Memory B cell (primary cell): ENCODE results near the gene PGRMC1.
A peak's percentile ranks its signal among the peaks of the same experiment; 100 is the strongest.
"Not testable (repeated sequence)": the region's sequence is repeated elsewhere in the genome, so short reads cannot be mapped to it uniquely, and the experiment has no call there.

Experiments used
- ATAC-seq: fragments of 150-1000 bp; cut with Tn5 transposase; 2 replicates; pipeline ENCODE4 v1.10.0; 2021; ENCODE audit warnings: low read depth, mild to moderate bottlenecking, moderate library complexity
- DNase-seq, 2 donors: peaks; one replicate each; pipeline ENCODE4 v3.0.0; 2022; ENCODE audit warnings: low spot score in 2 of 2
- H3K27ac Mint-ChIP-seq: one replicate; pipeline ENCODE4 v1.8.0; 2022; ENCODE audit warnings: mild to moderate bottlenecking, moderate library complexity, mixed read lengths
- H3K27me3 Mint-ChIP-seq: one replicate; pipeline ENCODE4 v1.8.0; 2022; ENCODE audit warnings: mixed read lengths
- H3K36me3 Mint-ChIP-seq: one replicate; pipeline ENCODE4 v1.8.0; 2022; ENCODE audit warnings: mild to moderate bottlenecking, mixed read lengths
- H3K4me1 Mint-ChIP-seq: one replicate; pipeline ENCODE4 v1.8.0; 2022; ENCODE audit warnings: mixed read lengths
- H3K4me3 Mint-ChIP-seq: one replicate; pipeline ENCODE4 v1.8.0; 2022; ENCODE audit warnings: mild to moderate bottlenecking, moderate library complexity, mixed read lengths
- H3K9me3 Mint-ChIP-seq: one replicate; pipeline ENCODE4 v1.8.0; 2022; ENCODE audit warnings: mixed read lengths

PGRMC1 gene

GRCh38 chrX:119235872-119236622 is at the start of gene PGRMC1:
Gene PGRMC1 (plus strand): TSS chrX:119236285. CDS start chrX:119236364, 79 bp downstream.
- Mint-ChIP-seq H3K9me3 (no peaks in the 10 kb centered on the region), H3K4me3 (peak within 1 kb of the TSS; percentile 79), H3K27me3 (peaks cover 2% of the 10 kb centered on the region), H3K27ac (peak within 1 kb of the TSS; percentile 72), H3K4me1 (peaks cover 10% of the 10 kb centered on the region), H3K36me3 (no peaks in the 10 kb centered on the region)
- DNase-seq (peak; percentile 63 to 65), ATAC-seq (peak; percentile 92)

- Mint-ChIP-seq H3K4me1 (no peaks in the 10 kb centered on the region), H3K27me3 (peaks cover 2% of the 10 kb centered on the region), H3K9me3 (no peaks in the 10 kb centered on the region), H3K36me3 (no peaks in the 10 kb centered on the region), H3K4me3 (no peak overlapping the region), H3K27ac (no peak overlapping the region)
- ATAC-seq: no peak
- DNase-seq: no peak
These were observed 49.3 kb upstream of the PGRMC1 start for GRCh38 chrX:119186763-119187162.

GRCh38 chrX:119187298-119187697 is 48.8 kb upstream of the PGRMC1 start:
- Mint-ChIP-seq H3K4me1 (no peaks in the 10 kb centered on the region), H3K9me3 (no peaks in the 10 kb centered on the region), H3K27me3 (peaks cover 2% of the 10 kb centered on the region), H3K4me3 (no peak overlapping the region), H3K36me3 (no peaks in the 10 kb centered on the region), H3K27ac (no peak overlapping the region)
- ATAC-seq: no peak
- DNase-seq: no peak

- Mint-ChIP-seq H3K27me3 (peaks cover 2% of the 10 kb centered on the region), H3K9me3 (no peaks in the 10 kb centered on the region), H3K4me1 (no peaks in the 10 kb centered on the region), H3K36me3 (no peaks in the 10 kb centered on the region), H3K27ac (no peak overlapping the region), H3K4me3 (no peak overlapping the region)
- no peak for ATAC-seq
- no peak for DNase-seq
These were observed 47.0 kb upstream of the PGRMC1 start for GRCh38 chrX:119189115-119189514.

- ATAC-seq: no peak
- no peak overlapping the region for H3K27ac Mint-ChIP-seq
- H3K27me3 Mint-ChIP-seq: peaks cover 2% of the 10 kb centered on the region
- no peak for DNase-seq
- no peaks in the 10 kb centered on the region for H3K9me3 Mint-ChIP-seq
- no peak overlapping the region for H3K4me3 Mint-ChIP-seq
- H3K36me3 Mint-ChIP-seq: no peaks in the 10 kb centered on the region
- no peaks in the 10 kb centered on the region for H3K4me1 Mint-ChIP-seq
These were observed 46.5 kb upstream of the PGRMC1 start for GRCh38 chrX:119189595-119189994.

GRCh38 chrX:119190091-119190681 is 45.9 kb upstream of the PGRMC1 start:
- Mint-ChIP-seq H3K9me3 (no peaks in the 10 kb centered on the region), H3K4me1 (no peaks in the 10 kb centered on the region), H3K4me3 (no peak overlapping the region), H3K27ac (no peak overlapping the region), H3K36me3 (no peaks in the 10 kb centered on the region), H3K27me3 (peaks cover 3% of the 10 kb centered on the region)
- DNase-seq (no peak), ATAC-seq (no peak)

GRCh38 chrX:119190831-119191230 is 45.3 kb upstream of the PGRMC1 start:
- Mint-ChIP-seq H3K4me3 (no peak overlapping the region), H3K9me3 (no peaks in the 10 kb centered on the region), H3K4me1 (no peaks in the 10 kb centered on the region), H3K27me3 (peaks cover 3% of the 10 kb centered on the region), H3K36me3 (no peaks in the 10 kb centered on the region), H3K27ac (no peak overlapping the region)
- DNase-seq (no peak), ATAC-seq (no peak)

- ATAC-seq (no peak), DNase-seq (no peak)
- Mint-ChIP-seq H3K36me3 (no peaks in the 10 kb centered on the region), H3K4me1 (no peaks in the 10 kb centered on the region), H3K9me3 (no peaks in the 10 kb centered on the region), H3K4me3 (no peak overlapping the region), H3K27me3 (peaks cover 1% of the 10 kb centered on the region), H3K27ac (no peak overlapping the region)
These were observed 41.5 kb upstream of the PGRMC1 start for GRCh38 chrX:119194621-119195020.

- DNase-seq (no peak), ATAC-seq (no peak)
- H3K27ac Mint-ChIP-seq: no peak overlapping the region
- peaks cover 8% of the 10 kb centered on the region for H3K27me3 Mint-ChIP-seq
- no peaks in the 10 kb centered on the region for H3K4me1 Mint-ChIP-seq
- no peaks in the 10 kb centered on the region for H3K36me3 Mint-ChIP-seq
- H3K9me3 Mint-ChIP-seq: no peaks in the 10 kb centered on the region
- H3K4me3 Mint-ChIP-seq: no peak overlapping the region
These were observed 34.5 kb upstream of the PGRMC1 start for GRCh38 chrX:119201570-119201969.

- Mint-ChIP-seq H3K4me3 (no peak overlapping the region), H3K27me3 (peaks cover 8% of the 10 kb centered on the region), H3K4me1 (no peaks in the 10 kb centered on the region), H3K36me3 (no peaks in the 10 kb centered on the region), H3K27ac (no peak overlapping the region), H3K9me3 (no peaks in the 10 kb centered on the region)
- ATAC-seq: no peak
- DNase-seq: no peak
These were observed 29.9 kb upstream of the PGRMC1 start for GRCh38 chrX:119206203-119206602.

- ATAC-seq, H3K27ac Mint-ChIP-seq, H3K36me3 Mint-ChIP-seq, H3K27me3 Mint-ChIP-seq, H3K4me1 Mint-ChIP-seq, H3K9me3 Mint-ChIP-seq, DNase-seq, H3K4me3 Mint-ChIP-seq: not testable (repeated sequence)
These were observed 28.6 kb upstream of the PGRMC1 start for GRCh38 chrX:119207483-119207882.

- no peak overlapping the region for H3K27ac Mint-ChIP-seq
These were observed 27.6 kb upstream of the PGRMC1 start for GRCh38 chrX:119208401-119209057.

GRCh38 chrX:119210931-119211648 is 25.0 kb upstream of the PGRMC1 start:
- not testable (repeated sequence) for DNase-seq, H3K4me1 Mint-ChIP-seq, ATAC-seq, H3K27me3 Mint-ChIP-seq, H3K36me3 Mint-ChIP-seq, H3K9me3 Mint-ChIP-seq, H3K27ac Mint-ChIP-seq, H3K4me3 Mint-ChIP-seq

More at GRCh38 chrX:119208401-119209057, 27.6 kb upstream of the PGRMC1 start:
- H3K27me3 Mint-ChIP-seq: peaks cover 9% of the 10 kb centered on the region
- H3K4me1 Mint-ChIP-seq: no peaks in the 10 kb centered on the region
- H3K36me3 Mint-ChIP-seq: no peaks in the 10 kb centered on the region
- DNase-seq: no peak
- H3K9me3 Mint-ChIP-seq: no peaks in the 10 kb centered on the region
- no peak overlapping the region for H3K4me3 Mint-ChIP-seq
- no peak for ATAC-seq

GRCh38 chrX:119211649-119212014 is 24.5 kb upstream of the PGRMC1 start:
- no peaks in the 10 kb centered on the region for H3K36me3 Mint-ChIP-seq
- no peak overlapping the region for H3K27ac Mint-ChIP-seq
- ATAC-seq (no peak), DNase-seq (no peak)
- H3K27me3 Mint-ChIP-seq: peaks cover 6% of the 10 kb centered on the region
- no peaks in the 10 kb centered on the region for H3K4me1 Mint-ChIP-seq
- no peak overlapping the region for H3K4me3 Mint-ChIP-seq
- H3K9me3 Mint-ChIP-seq: no peaks in the 10 kb centered on the region
